HG02763 (cell line): ENCODE results near the gene TNNT1.
"Not testable (repeated sequence)": the region's sequence is repeated elsewhere in the genome, so short reads cannot be mapped to it uniquely, and the experiment has no call there.

Experiments
- ATAC-seq: cut with Tn5 transposase; IDR thresholded peaks from one replicate; pipeline ENCODE4 v1.9.1; 2021; ENCODE audit warnings: mild to moderate bottlenecking, moderate library complexity; ENCODE audit not compliant: unreplicated experiment

The TNNT1 gene

GRCh38 chr19:55112777-55113569 lies 36.0 kb downstream of the TNNT1 start:
- no peak for ATAC-seq

- no peak for ATAC-seq
Observed at GRCh38 chr19:55112246-55112776, 36.7 kb downstream of the TNNT1 start.

GRCh38 chr19:55111238-55111831 lies 37.7 kb downstream of the TNNT1 start:
- ATAC-seq = no peak

- ATAC-seq = no peak
Observed at GRCh38 chr19:55109527-55110291, 39.3 kb downstream of the TNNT1 start.

GRCh38 chr19:55107252-55107651 lies 41.8 kb downstream of the TNNT1 start:
- ATAC-seq = not testable (repeated sequence)

DNA sequence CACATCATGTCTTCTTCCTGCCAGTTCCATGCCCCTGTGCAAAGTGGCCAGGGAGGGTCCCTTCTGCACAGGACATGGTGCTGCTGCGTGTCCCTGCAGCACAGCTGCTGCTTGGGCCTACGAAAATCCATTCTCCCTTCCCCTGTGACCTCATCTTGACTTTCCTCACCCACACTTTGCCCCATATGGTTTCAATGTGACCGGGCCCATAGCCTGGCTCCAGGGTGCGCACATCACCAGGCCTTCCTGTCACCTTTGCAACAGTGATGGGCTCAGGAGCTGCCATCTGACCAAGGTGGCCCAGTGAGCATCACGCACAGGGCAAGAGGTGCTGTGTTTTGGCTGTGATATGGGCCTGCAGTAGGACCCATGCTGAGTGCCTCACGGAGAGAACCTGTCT lies 42.4 kb downstream of the TNNT1 start:
- ATAC-seq = no peak

DNA sequence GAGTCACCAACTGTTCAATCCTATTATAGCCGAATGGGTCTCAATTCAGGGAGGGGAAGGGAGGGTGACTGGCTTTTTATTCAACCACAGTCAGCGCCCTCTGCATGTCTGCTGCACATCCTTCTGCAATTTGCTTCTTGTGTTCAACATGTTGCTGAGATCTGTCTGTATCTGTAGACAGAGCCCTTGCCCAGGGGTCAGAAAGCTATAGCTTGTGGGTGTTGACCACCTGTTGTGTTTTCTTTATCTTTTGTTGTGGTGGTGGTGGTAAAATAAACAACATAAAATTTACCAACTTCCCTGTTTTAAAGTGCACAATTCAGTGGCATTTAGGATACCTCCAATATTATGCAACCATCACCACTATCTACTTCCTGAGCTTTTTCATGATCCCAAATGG lies 43.8 kb downstream of the TNNT1 start:
- ATAC-seq = no peak

GRCh38 chr19:55103190-55103589 lies 45.8 kb downstream of the TNNT1 start:
- no peak for ATAC-seq

DNA sequence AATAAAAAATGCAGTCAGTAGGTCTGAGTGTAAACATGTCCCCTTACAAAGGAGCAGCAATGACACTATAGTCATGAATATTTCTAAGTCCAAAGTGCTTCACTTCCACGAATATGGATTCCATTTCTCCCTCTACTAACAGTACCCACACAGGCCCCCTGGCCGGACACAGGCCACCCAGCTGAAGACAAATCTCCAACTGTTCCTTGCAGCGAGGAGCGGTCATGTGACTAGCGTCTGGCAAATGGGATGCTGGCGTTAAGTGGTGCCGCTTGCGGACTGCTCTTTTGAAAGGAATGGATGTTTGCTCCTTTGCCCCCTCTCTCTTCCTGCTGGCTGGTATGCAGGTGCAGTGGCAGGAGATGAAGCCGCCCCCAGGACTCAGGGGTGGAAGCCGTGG lies 47.7 kb downstream of the TNNT1 start:
- ATAC-seq = no peak

GRCh38 chr19:55099557-55100506 lies 49.2 kb downstream of the TNNT1 start:
- no peak for ATAC-seq

DNA sequence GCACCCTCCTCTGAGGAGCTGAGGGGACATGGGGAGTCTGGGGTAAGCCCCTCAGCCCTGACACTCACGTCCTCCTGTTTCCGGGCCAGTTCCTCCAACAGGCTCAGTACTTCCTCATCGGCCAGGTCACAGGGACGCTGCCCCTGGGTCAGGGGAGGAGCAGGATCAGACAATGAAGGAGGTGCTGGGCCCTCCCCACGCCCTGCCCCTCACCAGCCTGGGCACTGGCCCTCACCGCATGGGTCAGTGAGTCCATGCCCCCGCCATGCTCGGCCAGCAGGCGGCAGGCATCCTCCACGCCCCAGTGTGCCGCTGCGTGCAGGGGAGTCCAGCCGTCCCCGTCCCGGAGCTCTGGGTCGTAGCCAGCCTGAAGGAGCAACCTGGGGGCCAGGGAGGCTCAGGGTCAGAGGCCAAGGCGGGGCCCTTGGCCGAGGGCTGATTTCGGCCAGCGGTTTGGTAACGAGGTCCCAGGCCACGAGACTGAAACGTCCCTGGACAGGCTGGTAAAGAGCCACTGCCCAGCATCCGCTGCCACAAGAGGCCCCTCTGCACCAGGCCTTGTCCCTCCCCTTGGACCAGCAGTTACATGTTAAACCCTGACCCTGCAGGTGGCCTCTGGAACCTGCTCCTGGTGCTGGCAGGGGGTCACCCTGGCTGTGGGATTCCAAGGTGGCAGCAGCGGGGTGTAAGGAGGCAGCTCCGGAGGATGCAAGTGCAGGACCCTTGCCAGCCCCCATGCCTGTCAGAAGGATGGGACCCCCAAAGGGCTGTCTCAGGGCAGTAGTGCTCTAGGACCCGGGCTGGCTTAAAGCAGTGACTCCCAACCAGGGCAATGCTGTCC lies 50.1 kb downstream of the TNNT1 start:
- ATAC-seq = no peak

- ATAC-seq = no peak
Observed at GRCh38 chr19:55097864-55098715, 50.9 kb downstream of the TNNT1 start.

DNA sequence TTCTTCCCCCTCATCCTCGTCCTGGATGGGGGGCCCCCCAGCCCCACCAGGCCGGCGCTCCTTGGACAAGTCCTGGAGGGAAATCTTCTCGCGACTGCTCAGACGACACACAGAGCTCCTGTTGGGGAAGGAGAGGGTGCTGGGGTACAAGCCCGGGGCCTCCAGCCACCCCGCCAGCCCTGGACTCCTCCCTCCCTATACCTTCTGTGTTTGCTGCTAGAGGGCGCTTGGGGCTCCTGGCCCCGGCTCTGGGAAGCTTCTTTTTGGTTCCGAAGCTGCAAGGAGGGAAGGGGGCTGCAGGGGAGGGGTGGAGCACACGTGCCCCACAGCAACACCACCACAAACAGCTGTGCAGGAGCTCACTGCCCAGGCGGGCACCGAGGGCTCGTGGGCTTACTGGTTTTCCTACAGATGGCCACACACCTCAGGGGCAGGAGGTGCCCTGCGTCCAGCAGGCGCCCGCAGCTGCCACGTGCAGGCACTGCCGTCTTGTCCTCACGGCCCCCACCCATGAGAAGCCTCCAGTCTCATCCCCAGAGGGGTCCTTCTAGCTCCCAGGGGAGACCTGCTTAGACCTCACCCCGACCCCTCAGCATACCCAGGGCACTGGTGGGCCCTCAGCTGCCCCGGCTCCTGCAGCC lies 52.8 kb downstream of the TNNT1 start:
- no peak for ATAC-seq

- ATAC-seq = no peak
Observed at GRCh38 chr19:55095260-55096060, 53.5 kb downstream of the TNNT1 start.

GRCh38 chr19:55094456-55095259 lies 54.3 kb downstream of the TNNT1 start:
- ATAC-seq = no peak
